Naive B cell (primary cell): ENCODE results near the gene ATP5PO. TPM values are rescaled to one million over a fixed set of nuclear protein-coding genes. Genes with fewer than 3 reads are reported as not detected.
A peak's percentile ranks its signal among the peaks of the same experiment; 100 is the strongest.

Experiments
- ATAC-seq, 2 donors: fragments of 150-1000 bp; cut with Tn5 transposase; 2 replicates each; pipeline ENCODE4 v1.10.0; 2021; ENCODE audit warnings: low read depth in 2 of 2, mild to moderate bottlenecking in 2 of 2, moderate library complexity in 2 of 2
- DNase-seq: peaks from one replicate; pipeline ENCODE4 v3.0.0; 2022
- H3K27ac Mint-ChIP-seq, 6 donors: one replicate each; pipeline ENCODE4 v1.8.0; 2020 to 2022; ENCODE audit warnings: mild to moderate bottlenecking in 6 of 6, mixed read lengths in 6 of 6, moderate library complexity in 5 of 6, inconsistent platforms in 2 of 6
- H3K27me3 Mint-ChIP-seq, 3 donors: one replicate each; pipeline ENCODE4 v1.8.0; 2021 to 2022; ENCODE audit warnings: mixed read lengths in 3 of 3, mild to moderate bottlenecking in 1 of 3
- H3K36me3 Mint-ChIP-seq, 2 donors: one replicate each; pipeline ENCODE4 v1.8.0; 2020 to 2022; ENCODE audit warnings: mixed read lengths in 2 of 2, inconsistent platforms in 1 of 2, mild to moderate bottlenecking in 1 of 2
- H3K4me1 Mint-ChIP-seq, 3 donors: one replicate each; pipeline ENCODE4 v1.8.0; 2020 to 2022; ENCODE audit warnings: mixed read lengths in 3 of 3, inconsistent platforms in 1 of 3, mild to moderate bottlenecking in 1 of 3, moderate library complexity in 1 of 3
- H3K4me3 Mint-ChIP-seq, 8 donors: one replicate each; pipeline ENCODE4 v1.8.0; 2020 to 2022; ENCODE audit warnings: mild to moderate bottlenecking in 8 of 8, mixed read lengths in 8 of 8, moderate library complexity in 8 of 8, inconsistent platforms in 2 of 8
- H3K9me3 Mint-ChIP-seq, 7 donors: one replicate each; pipeline ENCODE4 v1.8.0; 2020 to 2022; ENCODE audit warnings: mixed read lengths in 7 of 7, mild to moderate bottlenecking in 5 of 7, inconsistent platforms in 2 of 7, moderate library complexity in 1 of 7
- polyA plus RNA-seq, 6 donors: library from polyadenylated mRNA; unstranded; fragments of 300-500 nt; fragmentation: Illumina TruSeq; gene quantifications; one replicate each; pipeline ENCODE4 v1.2.3, GENCODE V29; 2021; ENCODE audit warnings: low read depth in 6 of 6

ATP5PO gene
- polyA plus RNA-seq, 6 donors from 2014 or later, result 299 to 386 (median 357) TPM

DNA sequence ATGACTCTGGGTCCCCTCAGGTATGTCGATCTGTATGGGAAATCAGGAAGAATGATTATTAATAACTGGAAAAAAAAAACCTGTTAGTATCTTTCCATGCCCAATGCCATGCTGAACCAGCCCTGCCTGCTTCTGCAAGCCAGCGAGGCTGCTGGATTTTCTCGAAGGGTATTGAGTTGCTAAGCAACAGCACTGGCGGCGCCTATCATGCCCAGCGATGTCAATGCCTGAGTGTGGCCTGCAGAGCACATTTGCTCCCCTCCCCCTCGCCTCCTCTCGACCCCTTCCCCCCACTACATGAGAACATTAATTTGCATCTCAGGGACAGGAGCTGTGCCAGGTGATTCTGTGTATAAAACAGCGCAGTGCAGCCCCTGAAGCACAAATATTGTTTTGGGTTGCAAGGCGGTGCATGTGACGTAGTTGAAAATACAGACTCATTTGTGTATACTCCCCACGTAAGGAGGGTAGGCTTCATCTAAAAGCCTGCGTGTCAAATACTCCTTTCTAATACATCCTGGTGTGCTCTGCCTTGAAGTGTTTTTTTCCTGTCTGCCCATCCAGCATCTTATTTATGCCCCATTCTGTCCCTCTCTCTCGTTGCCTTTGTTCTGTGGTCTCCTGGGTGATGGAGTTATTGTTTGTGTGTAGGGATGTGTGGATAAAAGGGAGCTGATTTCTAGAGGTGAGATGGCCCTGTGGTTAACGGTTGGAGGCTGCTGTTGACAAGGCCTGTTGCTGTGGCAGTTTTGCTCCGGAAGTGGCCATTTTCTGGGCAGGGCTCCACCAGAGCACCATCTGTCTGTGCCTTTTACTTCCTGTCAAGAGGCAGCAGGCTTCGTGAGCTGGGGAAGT lies 32.7 kb upstream of the ATP5PO start:
- H3K36me3 Mint-ChIP-seq, result no peaks in the 10 kb centered on the region
- no peak for DNase-seq

DNA sequence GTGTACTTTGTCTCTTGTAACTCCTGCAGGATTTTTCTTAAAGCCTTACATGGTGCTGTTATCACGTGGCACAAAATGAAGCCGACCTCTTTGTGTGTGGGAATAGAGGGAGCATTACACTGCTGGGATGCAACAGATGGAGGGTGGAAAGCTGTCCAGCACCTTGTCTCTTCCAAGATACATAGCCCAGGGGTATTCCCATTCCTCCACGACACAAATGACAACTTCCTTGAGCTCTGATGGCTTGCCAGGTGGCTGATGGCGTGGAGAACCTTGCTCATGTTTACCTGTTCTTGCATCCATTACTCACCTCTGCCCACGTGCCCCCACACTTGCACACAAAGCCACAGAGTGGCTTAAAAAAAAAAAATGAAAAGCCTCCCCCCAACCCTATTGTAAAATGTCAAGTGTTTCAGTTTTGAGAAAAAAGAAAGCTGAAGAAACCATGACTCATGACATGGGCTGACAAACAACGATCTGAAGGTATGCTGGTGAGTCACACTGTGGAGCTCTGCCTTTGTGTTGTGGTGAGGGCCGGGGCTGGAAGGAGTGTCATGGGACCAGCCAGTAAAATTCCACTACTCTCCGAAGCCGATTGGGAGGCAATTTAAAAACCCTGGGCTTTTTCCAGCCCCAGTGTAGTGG lies 32.0 kb upstream of the ATP5PO start:
- Mint-ChIP-seq H3K9me3 (peaks cover 0 to 4% (median 0%) of the 10 kb centered on the region in 7 donors), H3K36me3 (no peaks in the 10 kb centered on the region), H3K4me3 (peak overlapping the region in 1 of 8 donors; percentile 14), H3K4me1 (peaks cover 22 to 37% (median 34%) of the 10 kb centered on the region in 3 donors), H3K27ac (peak overlapping the region in 3 of 6 donors; percentile 29 to 85 (median 66)), H3K27me3 (no peaks in the 10 kb centered on the region)
- ATAC-seq (no peak), DNase-seq (no peak)

More for the DNA sequence above, 32.7 kb upstream of the ATP5PO start:
- H3K9me3 Mint-ChIP-seq, result peaks cover 0 to 4% (median 0%) of the 10 kb centered on the region in 7 donors
- peak overlapping the region in 5 of 6 donors; percentile 66 to 90 (median 85) for H3K27ac Mint-ChIP-seq
- peak overlapping the region in 6 of 8 donors; percentile 11 to 77 (median 44) for H3K4me3 Mint-ChIP-seq
- no peaks in the 10 kb centered on the region for H3K27me3 Mint-ChIP-seq
- ATAC-seq, result peak; percentile 82 to 86
- H3K4me1 Mint-ChIP-seq, result peaks cover 22 to 37% (median 34%) of the 10 kb centered on the region in 3 donors

DNA sequence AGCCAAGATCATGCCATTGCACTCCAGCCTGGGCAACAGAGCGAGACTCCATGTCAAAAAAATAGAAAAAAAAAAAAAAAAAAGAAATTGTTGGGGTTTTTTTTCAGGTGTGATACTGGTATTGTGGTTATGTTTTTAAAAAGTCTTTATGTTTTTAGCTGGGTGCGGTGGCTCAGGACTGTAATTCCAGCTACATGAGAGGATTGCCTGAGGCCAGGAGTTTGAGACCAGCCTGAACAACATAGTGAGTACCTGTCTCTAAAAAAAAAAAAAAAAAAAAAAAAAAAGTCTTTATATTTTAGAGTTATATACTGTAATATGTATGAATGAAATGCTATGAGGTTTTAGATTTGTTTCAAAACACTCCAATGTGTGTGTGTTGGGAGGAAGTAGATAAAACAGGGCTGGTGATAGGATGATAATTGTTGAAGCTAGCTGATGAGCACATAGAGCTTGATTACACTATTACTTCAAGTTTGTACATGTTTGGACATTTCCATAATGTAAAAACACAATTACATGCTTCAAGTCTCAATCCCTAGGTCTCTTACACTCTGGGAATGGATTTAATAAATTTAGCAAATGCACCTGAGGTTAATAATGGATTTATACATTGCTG lies 30.2 kb upstream of the ATP5PO start:
- Mint-ChIP-seq H3K27ac (no peak overlapping the region), H3K9me3 (peaks cover 0 to 4% (median 0%) of the 10 kb centered on the region in 7 donors), H3K36me3 (no peaks in the 10 kb centered on the region), H3K4me1 (peaks cover 22 to 37% (median 32%) of the 10 kb centered on the region in 3 donors), H3K27me3 (no peaks in the 10 kb centered on the region), H3K4me3 (no peak overlapping the region)
- ATAC-seq (no peak), DNase-seq (no peak)

DNA sequence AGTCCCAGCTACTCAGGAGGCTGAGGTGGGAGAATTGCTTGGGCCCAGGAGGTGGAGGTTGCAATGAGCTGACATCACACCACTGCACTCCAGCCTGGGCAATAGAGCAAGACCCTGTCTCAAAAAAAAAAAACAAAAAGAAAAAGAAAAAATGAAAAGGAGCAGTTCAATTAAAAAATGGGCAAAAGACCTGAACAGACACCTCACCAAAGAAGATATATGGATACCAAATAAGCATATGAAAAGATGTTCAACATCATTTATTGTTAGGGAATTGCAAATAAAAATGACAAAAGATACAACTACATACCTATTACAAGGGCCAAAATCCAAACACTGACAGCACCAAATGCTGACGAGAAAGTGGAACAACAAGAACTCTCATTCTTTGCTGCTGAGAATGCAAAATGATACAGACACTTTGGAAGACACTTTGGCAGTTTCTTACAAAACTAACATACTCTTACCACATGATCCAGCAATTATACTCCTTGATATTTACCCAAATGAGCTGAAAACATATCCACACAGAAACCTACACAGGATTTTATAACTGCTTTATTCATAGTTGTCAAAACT lies 28.7 kb upstream of the ATP5PO start:
- Mint-ChIP-seq H3K4me3 (no peak overlapping the region), H3K27me3 (no peaks in the 10 kb centered on the region), H3K9me3 (peaks cover 0 to 4% (median 0%) of the 10 kb centered on the region in 7 donors), H3K36me3 (no peaks in the 10 kb centered on the region), H3K27ac (no peak overlapping the region), H3K4me1 (peaks cover 15 to 24% (median 22%) of the 10 kb centered on the region in 3 donors)
- ATAC-seq, result no peak
- DNase-seq, result no peak

DNA sequence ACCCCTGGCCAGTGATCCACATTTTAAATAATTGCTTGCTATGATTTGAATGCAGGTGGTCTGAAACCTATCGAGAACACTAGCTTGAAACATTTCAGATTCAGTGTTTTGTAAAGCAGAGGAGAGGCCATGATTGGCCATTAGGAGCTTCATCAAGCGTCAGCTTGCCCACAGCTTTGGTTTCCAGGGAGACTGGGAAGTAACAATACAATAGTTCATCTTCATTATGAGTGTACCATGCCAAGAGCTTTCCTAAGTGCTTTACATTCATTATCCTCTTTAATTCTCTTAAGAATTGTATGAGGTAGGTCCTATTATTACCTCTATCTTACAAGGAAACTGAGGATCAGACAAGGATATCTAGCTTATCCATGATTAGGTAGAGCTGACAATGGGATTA lies 27.7 kb upstream of the ATP5PO start:
- Mint-ChIP-seq H3K4me3 (no peak overlapping the region), H3K27ac (no peak overlapping the region), H3K36me3 (no peaks in the 10 kb centered on the region), H3K9me3 (peaks cover 0 to 2% (median 0%) of the 10 kb centered on the region in 7 donors), H3K27me3 (no peaks in the 10 kb centered on the region), H3K4me1 (peaks cover 5 to 15% (median 12%) of the 10 kb centered on the region in 3 donors)
- DNase-seq (no peak), ATAC-seq (no peak)

DNA sequence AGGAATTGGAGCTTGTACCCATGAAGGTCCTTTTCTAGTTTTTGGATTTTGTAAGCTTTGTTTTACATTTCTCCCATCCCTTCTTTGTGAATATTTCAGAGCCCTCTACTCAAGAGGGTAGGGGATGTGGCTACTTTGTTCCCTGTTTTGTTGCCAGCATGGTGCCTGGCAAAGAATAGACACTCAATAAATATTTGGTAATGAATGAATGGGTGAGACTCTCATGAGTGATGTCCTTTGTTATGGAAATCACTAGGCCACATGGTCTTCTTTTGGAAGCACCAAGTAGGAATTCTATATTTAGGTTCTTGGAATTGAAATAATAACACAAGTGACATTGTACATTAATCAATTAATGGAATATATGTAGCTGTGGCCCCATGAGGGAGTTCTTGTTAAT lies 26.8 kb upstream of the ATP5PO start:
- Mint-ChIP-seq H3K4me3 (no peak overlapping the region), H3K36me3 (no peaks in the 10 kb centered on the region), H3K27me3 (no peaks in the 10 kb centered on the region), H3K4me1 (peaks cover 0 to 6% (median 4%) of the 10 kb centered on the region in 3 donors), H3K9me3 (peaks cover 0 to 2% (median 0%) of the 10 kb centered on the region in 7 donors), H3K27ac (no peak overlapping the region)
- DNase-seq (no peak), ATAC-seq (no peak)

DNA sequence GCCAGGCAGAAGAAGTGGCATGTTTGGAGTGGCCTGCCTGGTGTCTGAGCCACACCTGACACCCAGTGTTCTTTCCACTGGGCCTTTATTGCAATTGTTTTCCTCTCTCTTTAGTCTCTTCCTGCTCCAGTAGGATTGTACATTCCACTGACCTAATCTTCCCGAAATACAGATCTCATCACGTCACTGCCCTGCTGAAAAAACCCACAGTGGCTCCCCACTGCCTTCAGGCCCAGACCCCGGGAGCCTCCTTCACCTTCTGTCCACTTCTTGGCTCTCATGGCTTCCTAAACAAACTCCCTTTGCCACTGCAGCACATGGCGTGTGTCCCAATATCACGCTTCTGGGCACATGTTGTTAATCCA lies 25.3 kb upstream of the ATP5PO start:
- Mint-ChIP-seq H3K27me3 (no peaks in the 10 kb centered on the region), H3K27ac (peak overlapping the region in 1 of 6 donors; percentile 44), H3K36me3 (no peaks in the 10 kb centered on the region), H3K4me1 (no peaks in the 10 kb centered on the region), H3K9me3 (peaks cover 0 to 2% (median 0%) of the 10 kb centered on the region in 7 donors), H3K4me3 (no peak overlapping the region)
- no peak for ATAC-seq
- DNase-seq, result no peak

DNA sequence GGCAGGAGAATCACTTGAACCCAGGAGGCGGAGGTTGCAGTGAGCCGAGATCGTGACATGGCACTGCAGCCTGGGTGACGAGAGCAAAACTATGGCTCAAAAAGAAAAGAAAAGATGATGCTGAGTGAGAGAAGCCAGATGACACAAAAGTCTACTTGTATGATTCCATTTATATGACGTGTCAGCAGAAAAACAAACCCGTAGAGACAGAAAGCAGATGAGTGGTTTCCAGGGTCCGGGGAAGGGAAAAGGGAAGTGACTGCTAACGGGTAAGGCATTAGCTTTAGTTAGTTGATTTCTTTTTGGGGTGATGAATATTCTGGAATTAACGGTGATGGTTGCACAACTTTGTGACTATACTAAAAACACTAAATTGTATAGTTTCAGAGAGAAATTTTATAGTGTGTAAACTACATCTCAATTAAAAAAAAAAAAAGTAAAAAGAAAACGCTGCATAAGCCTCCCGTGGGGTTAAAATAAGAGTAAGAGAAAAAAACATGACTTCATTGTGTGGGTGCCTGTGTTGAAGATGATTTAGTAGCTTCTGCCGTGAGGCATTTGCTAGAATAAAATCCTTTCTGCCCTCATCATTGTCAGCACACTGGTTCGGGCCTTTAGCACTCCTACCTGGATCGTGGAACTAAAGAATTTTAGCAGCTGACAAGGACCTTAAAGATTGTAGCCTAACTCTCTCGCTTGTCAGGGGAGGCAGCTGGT lies 24.7 kb upstream of the ATP5PO start:
- Mint-ChIP-seq H3K36me3 (no peaks in the 10 kb centered on the region), H3K9me3 (peaks cover 0 to 2% (median 0%) of the 10 kb centered on the region in 7 donors), H3K27ac (no peak overlapping the region), H3K27me3 (no peaks in the 10 kb centered on the region), H3K4me3 (no peak overlapping the region), H3K4me1 (no peaks in the 10 kb centered on the region)
- DNase-seq, result no peak
- no peak for ATAC-seq

DNA sequence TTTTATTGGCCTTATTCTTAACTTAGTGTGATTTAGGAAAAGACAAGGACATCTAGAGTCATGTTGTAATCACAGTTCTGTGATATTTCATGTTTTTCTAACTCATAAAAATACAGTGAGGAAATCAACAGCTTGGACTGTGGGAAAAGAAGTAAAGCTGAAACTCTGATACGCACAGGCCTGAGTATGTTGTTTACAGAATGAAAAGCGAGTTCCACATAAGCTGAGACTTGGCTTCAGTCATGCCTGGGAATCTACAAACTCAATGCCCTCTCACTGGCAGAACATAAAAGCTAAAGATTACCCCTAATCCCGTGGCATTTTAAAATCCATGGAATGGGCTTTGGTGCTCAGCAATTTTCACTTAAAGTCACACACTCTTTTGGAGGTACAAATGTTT lies 23.6 kb upstream of the ATP5PO start:
- ATAC-seq, result no peak
- Mint-ChIP-seq H3K36me3 (no peaks in the 10 kb centered on the region), H3K27ac (no peak overlapping the region), H3K4me1 (no peaks in the 10 kb centered on the region), H3K27me3 (no peaks in the 10 kb centered on the region), H3K4me3 (no peak overlapping the region), H3K9me3 (peaks cover 0 to 1% (median 0%) of the 10 kb centered on the region in 7 donors)
- no peak for DNase-seq

DNA sequence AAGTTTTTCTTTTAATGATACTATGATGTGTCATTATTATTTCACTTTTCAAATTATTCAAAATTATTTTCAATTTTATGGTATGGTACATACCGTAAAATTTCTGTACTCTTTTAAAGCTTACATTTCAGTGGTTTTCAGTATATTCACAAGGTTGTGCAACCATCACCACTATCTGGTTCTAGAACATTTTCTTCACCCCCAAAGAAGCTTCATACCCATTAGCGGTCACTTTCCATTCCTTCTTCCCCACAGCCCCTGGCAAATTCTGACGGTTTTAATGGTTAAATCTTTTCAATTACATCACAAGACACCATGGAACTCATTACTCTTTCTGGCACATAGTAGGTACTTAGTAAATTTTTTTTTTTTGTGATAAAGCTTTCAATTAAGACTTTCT lies 22.8 kb upstream of the ATP5PO start:
- ATAC-seq, result no peak
- DNase-seq, result no peak
- no peaks in the 10 kb centered on the region for H3K27me3 Mint-ChIP-seq
- H3K36me3 Mint-ChIP-seq, result no peaks in the 10 kb centered on the region
- H3K9me3 Mint-ChIP-seq, result peaks cover 0 to 1% (median 0%) of the 10 kb centered on the region in 7 donors
- H3K4me3 Mint-ChIP-seq, result no peak overlapping the region
- H3K27ac Mint-ChIP-seq, result no peak overlapping the region
- no peaks in the 10 kb centered on the region for H3K4me1 Mint-ChIP-seq

DNA sequence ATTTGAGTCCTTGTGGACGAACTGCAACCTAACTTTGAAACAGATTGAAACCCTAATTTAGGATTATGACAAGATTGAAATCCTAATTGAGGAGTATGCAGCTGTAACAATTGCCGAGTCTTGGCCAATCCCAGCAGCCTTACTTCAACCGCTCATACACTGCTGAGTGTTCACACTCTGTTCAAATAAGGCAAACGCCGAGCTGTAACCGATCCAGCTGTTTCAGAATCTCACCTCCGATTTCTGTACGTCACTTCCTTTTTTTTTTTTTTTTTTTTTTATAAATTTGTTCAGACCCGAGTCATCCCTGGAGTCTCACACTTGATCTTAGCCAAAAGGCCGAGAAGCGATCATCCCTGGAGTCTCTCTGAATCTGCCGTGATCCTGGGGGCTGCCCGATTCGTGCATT lies 22.3 kb upstream of the ATP5PO start:
- DNase-seq (no peak), ATAC-seq (peak in 1 of 2 donors; percentile 61)
- Mint-ChIP-seq H3K9me3 (peaks cover 0 to 1% (median 0%) of the 10 kb centered on the region in 7 donors), H3K4me1 (peaks cover 0 to 1% (median 0%) of the 10 kb centered on the region in 3 donors), H3K27ac (no peak overlapping the region), H3K27me3 (no peaks in the 10 kb centered on the region), H3K36me3 (no peaks in the 10 kb centered on the region), H3K4me3 (peak overlapping the region in 2 of 8 donors; percentile 9 to 68)

DNA sequence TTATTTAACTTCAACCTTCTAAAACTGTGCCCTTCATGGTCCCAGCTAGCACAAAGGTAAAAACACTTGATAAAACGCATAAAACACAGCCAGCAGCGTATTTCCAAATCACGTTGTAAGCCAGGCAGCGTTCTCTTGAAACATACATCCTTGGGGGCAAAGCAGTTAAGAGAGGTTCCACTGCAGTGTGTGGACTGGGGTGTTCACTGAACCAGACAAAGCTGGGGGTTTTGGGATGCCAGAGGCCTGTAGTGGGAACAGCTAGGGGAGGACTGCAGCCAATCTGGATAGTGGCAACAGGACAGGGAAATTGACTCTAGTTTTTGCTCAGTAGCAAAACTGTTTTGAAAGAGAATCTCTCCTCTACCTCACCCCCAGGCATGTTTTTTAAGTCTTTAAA lies 21.5 kb upstream of the ATP5PO start:
- Mint-ChIP-seq H3K27ac (no peak overlapping the region), H3K27me3 (no peaks in the 10 kb centered on the region), H3K4me3 (peak overlapping the region in 2 of 8 donors; percentile 22 to 37), H3K36me3 (no peaks in the 10 kb centered on the region), H3K9me3 (peaks cover 0 to 1% (median 0%) of the 10 kb centered on the region in 7 donors), H3K4me1 (peaks cover 2 to 9% (median 3%) of the 10 kb centered on the region in 3 donors)
- ATAC-seq (no peak), DNase-seq (no peak)
